Measurements from ENCODE around the gene WNT9B.

DNA sequence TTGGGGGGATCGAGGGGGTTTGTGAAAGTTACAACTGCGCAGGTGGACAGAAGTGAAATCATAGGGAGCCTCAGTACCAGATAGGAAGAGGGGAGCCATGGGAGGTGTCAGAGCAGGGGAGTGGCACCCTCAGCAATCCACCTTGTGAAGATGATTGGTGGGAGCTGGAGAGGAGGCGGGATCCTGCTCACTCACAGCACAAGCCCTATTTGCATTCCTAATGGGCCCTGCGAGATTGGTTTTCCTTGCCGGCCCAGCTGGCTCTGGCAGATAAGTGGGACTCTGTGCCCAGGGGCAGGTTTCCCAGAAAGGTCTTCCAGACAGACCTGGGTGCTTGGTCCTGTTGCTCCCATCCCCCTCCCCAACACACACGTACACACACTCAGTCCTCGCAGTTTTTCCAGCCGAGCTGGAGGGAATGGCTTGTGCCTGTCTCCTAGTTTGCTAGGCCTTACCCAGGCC, 42.2 kb upstream of the WNT9B start:
- no peak for TF ChIP-seq CREB1 (IDR thresholded peaks at IDR 0.05; ENCODE audit: low read depth)
- no peak for TF ChIP-seq MAX (IDR thresholded peaks at IDR 0.05)
- TF ChIP-seq TAF1 (IDR thresholded peaks at IDR 0.05; ENCODE audit: low read depth) = no peak

Data from Ishikawa (cell line).